ENCODE data around the gene NUP85.
A peak's percentile ranks its signal among the peaks of the same experiment; 100 is the strongest.

DNA sequence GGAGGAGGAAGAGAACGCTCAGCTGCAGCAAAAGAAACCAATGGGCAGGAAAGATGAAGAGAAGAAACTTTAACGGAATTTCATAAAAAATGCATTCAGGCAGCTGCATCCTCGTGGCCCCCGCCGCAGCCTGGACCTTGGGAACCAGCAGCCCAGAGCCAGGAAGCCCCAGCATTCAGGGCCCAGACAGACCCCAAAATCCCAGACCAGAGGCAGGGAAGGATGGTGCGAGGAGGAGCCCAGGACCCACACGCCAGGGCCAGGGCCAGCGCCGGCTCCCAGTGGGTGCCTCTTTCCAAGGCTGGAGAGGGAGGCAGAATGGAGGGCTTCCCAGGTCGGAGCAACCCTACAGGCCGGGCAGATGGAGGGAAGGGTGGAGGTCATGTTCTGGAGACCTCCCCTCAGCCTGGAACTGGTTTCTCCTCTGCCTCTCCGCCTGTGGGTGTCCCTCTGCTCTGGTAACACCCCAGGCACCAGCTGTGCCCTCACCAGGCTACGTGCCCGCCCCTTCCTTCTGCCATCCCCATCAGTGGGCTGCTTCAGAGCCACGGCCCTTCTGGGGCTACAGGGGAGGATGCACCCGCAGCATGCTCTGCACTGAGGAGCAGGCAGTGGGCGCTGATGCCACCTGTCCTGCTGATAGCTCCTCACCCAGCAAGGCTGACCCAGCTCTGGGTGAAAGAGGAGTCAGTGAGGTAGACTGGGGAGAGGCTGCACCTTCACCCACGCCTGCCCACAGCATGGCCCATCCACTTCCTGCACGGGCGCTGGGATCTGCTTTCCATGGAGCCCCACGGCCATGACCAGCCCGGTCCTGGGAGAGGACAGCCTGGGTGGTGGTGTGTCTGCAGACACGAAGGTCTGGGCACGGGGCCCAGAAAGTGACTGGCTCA lies 66.7 kb downstream of the NUP85 start:
- TF ChIP-seq SIN3A (IDR thresholded peaks at IDR 0.05; ENCODE audit: borderline replicate concordance, insufficient read depth, low read depth, low read length): 0 out of 2 replicates have a peak, but pooled peaks have one; percentile 11
- TF ChIP-seq, protein P1, sequence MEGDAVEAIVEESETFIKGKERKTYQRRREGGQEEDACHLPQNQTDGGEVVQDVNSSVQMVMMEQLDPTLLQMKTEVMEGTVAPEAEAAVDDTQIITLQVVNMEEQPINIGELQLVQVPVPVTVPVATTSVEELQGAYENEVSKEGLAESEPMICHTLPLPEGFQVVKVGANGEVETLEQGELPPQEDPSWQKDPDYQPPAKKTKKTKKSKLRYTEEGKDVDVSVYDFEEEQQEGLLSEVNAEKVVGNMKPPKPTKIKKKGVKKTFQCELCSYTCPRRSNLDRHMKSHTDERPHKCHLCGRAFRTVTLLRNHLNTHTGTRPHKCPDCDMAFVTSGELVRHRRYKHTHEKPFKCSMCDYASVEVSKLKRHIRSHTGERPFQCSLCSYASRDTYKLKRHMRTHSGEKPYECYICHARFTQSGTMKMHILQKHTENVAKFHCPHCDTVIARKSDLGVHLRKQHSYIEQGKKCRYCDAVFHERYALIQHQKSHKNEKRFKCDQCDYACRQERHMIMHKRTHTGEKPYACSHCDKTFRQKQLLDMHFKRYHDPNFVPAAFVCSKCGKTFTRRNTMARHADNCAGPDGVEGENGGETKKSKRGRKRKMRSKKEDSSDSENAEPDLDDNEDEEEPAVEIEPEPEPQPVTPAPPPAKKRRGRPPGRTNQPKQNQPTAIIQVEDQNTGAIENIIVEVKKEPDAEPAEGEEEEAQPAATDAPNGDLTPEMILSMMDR (IDR thresholded peaks at IDR 0.05): no peak
- TF ChIP-seq TCF7L2 (IDR thresholded peaks at IDR 0.05; ENCODE audit: low read depth, low read length): no peak
- 0 out of 2 replicates have a peak, but pooled peaks have one; percentile 25 for TF ChIP-seq POLR2AphosphoS5 (IDR thresholded peaks at IDR 0.05; ENCODE audit: low read depth, low read length)
- TF ChIP-seq REST (IDR thresholded peaks at IDR 0.05; ENCODE audit: insufficient read depth in 1 of 2, low read depth in 2 of 2, low read length in 1 of 2): no peak
